ENCODE results near the gene RASSF6. TPM values are rescaled to one million over a fixed set of nuclear protein-coding genes. Genes with fewer than 3 reads are reported as not detected.
"Not testable (repeated sequence)": the region's sequence is repeated elsewhere in the genome, so short reads cannot be mapped to it uniquely, and the experiment has no call there.

Gene RASSF6
- total and polyA plus RNA-seq, 3 experiments from 2014 or later: not detected

GRCh38 chr4:73577371-73577770, 42.9 kb downstream of the RASSF6 start:
- Mint-ChIP-seq H3K27ac (no peak overlapping the region), H3K4me3 (no peak overlapping the region), H3K27me3 (no peaks in the 10 kb centered on the region), H3K9me3 (no peaks in the 10 kb centered on the region), H3K4me1 (no peaks in the 10 kb centered on the region), H3K36me3 (no peaks in the 10 kb centered on the region)
- ChIA-PET POLR2A (no interaction called here), CTCF (no interaction called here)
- no peak overlapping the region for H3K27ac ChIP-seq (ENCODE audit: low read depth, low read length)
- no peaks in the 10 kb centered on the region for H3K9me3 ChIP-seq (ENCODE audit: low read length)
- H3K27me3 ChIP-seq (ENCODE audit: insufficient read depth, low read length, poor library complexity, severe bottlenecking): no peaks in the 10 kb centered on the region
- no peaks in the 10 kb centered on the region for H3K4me1 ChIP-seq (ENCODE audit: insufficient read depth, low read length)
- DNase-seq: no peak
- no peak overlapping the region for H3K4me3 ChIP-seq (ENCODE audit: low read length)
- H3K36me3 ChIP-seq (ENCODE audit: insufficient read depth, low read length): no peaks in the 10 kb centered on the region

- H3K27me3 ChIP-seq (ENCODE audit: insufficient read depth, low read length, poor library complexity, severe bottlenecking): no peaks in the 10 kb centered on the region
- H3K9me3 ChIP-seq (ENCODE audit: low read length): no peaks in the 10 kb centered on the region
- no peaks in the 10 kb centered on the region for H3K36me3 ChIP-seq (ENCODE audit: insufficient read depth, low read length)
- no peaks in the 10 kb centered on the region for H3K4me1 ChIP-seq (ENCODE audit: insufficient read depth, low read length)
- CTCF ChIA-PET: no interaction called here
- POLR2A ChIA-PET: no interaction called here
- Mint-ChIP-seq H3K27me3 (no peaks in the 10 kb centered on the region), H3K4me1 (no peaks in the 10 kb centered on the region), H3K9me3 (no peaks in the 10 kb centered on the region), H3K36me3 (no peaks in the 10 kb centered on the region), H3K27ac (no peak overlapping the region), H3K4me3 (no peak overlapping the region)
- H3K4me3 ChIP-seq (ENCODE audit: low read length): no peak overlapping the region
- H3K27ac ChIP-seq (ENCODE audit: low read depth, low read length): no peak overlapping the region
- DNase-seq: no peak
Measured at GRCh38 chr4:73576381-73576780, 43.9 kb downstream of the RASSF6 start.

GRCh38 chr4:73575660-73576059, 44.6 kb downstream of the RASSF6 start:
- Histone ChIP-seq H3K9me3 (ENCODE audit: low read length) (no peaks in the 10 kb centered on the region), H3K4me3 (ENCODE audit: low read length) (no peak overlapping the region), H3K27ac (ENCODE audit: low read depth, low read length) (no peak overlapping the region), H3K36me3 (ENCODE audit: insufficient read depth, low read length) (no peaks in the 10 kb centered on the region), H3K4me1 (ENCODE audit: insufficient read depth, low read length) (no peaks in the 10 kb centered on the region), H3K27me3 (ENCODE audit: insufficient read depth, low read length, poor library complexity, severe bottlenecking) (no peaks in the 10 kb centered on the region)
- H3K27me3 Mint-ChIP-seq: no peaks in the 10 kb centered on the region
- CTCF ChIA-PET: no interaction called here
- H3K4me3 Mint-ChIP-seq: no peak overlapping the region
- no peaks in the 10 kb centered on the region for H3K36me3 Mint-ChIP-seq
- no peak overlapping the region for H3K27ac Mint-ChIP-seq
- no peaks in the 10 kb centered on the region for H3K4me1 Mint-ChIP-seq
- no peak for DNase-seq
- POLR2A ChIA-PET: no interaction called here
- no peaks in the 10 kb centered on the region for H3K9me3 Mint-ChIP-seq

- Histone ChIP-seq H3K36me3 (ENCODE audit: insufficient read depth, low read length) (no peaks in the 10 kb centered on the region), H3K4me3 (ENCODE audit: low read length) (no peak overlapping the region), H3K27me3 (ENCODE audit: insufficient read depth, low read length, poor library complexity, severe bottlenecking) (no peaks in the 10 kb centered on the region), H3K9me3 (ENCODE audit: low read length) (no peaks in the 10 kb centered on the region), H3K4me1 (ENCODE audit: insufficient read depth, low read length) (no peaks in the 10 kb centered on the region), H3K27ac (ENCODE audit: low read depth, low read length) (no peak overlapping the region)
- Mint-ChIP-seq H3K36me3 (no peaks in the 10 kb centered on the region), H3K4me1 (no peaks in the 10 kb centered on the region), H3K4me3 (no peak overlapping the region), H3K27ac (no peak overlapping the region), H3K27me3 (no peaks in the 10 kb centered on the region), H3K9me3 (peaks cover 0 to 2% (median 0%) of the 10 kb centered on the region in 5 donors)
- no peak for DNase-seq
- CTCF ChIA-PET: no interaction called here
- POLR2A ChIA-PET: no interaction called here
Measured at GRCh38 chr4:73573794-73574528, 46.3 kb downstream of the RASSF6 start.

GRCh38 chr4:73550865-73551264, 69.4 kb downstream of the RASSF6 start:
- H3K27ac Mint-ChIP-seq: not testable (repeated sequence)

GRCh38 chr4:73544620-73545019, 75.6 kb downstream of the RASSF6 start:
- Histone ChIP-seq H3K36me3 (ENCODE audit: insufficient read depth, low read length) (no peaks in the 10 kb centered on the region), H3K27me3 (ENCODE audit: insufficient read depth, low read length, poor library complexity, severe bottlenecking) (no peaks in the 10 kb centered on the region), H3K4me3 (ENCODE audit: low read length) (no peak overlapping the region), H3K4me1 (ENCODE audit: insufficient read depth, low read length) (no peaks in the 10 kb centered on the region), H3K27ac (ENCODE audit: low read depth, low read length) (no peak overlapping the region), H3K9me3 (ENCODE audit: low read length) (no peaks in the 10 kb centered on the region)
- H3K4me3 Mint-ChIP-seq: no peak overlapping the region
- POLR2A ChIA-PET: no interaction called here
- no peaks in the 10 kb centered on the region for H3K9me3 Mint-ChIP-seq
- H3K4me1 Mint-ChIP-seq: no peaks in the 10 kb centered on the region
- peaks cover 0 to 1% of the 10 kb centered on the region in 2 donors for H3K27me3 Mint-ChIP-seq
- CTCF ChIA-PET: no interaction called here
- H3K36me3 Mint-ChIP-seq: peaks cover 0 to 1% (median 0%) of the 10 kb centered on the region in 3 donors
- no peak for DNase-seq
- H3K27ac Mint-ChIP-seq: no peak overlapping the region

More at GRCh38 chr4:73550865-73551264, 69.4 kb downstream of the RASSF6 start:
- H3K4me3 Mint-ChIP-seq; H3K4me3 ChIP-seq (ENCODE audit: low read length); H3K9me3 Mint-ChIP-seq; POLR2A ChIA-PET; H3K27ac ChIP-seq (ENCODE audit: low read depth, low read length); H3K4me1 Mint-ChIP-seq; H3K4me1 ChIP-seq (ENCODE audit: insufficient read depth, low read length); H3K36me3 Mint-ChIP-seq; H3K27me3 Mint-ChIP-seq; H3K9me3 ChIP-seq (ENCODE audit: low read length); DNase-seq; CTCF ChIA-PET; H3K36me3 ChIP-seq (ENCODE audit: insufficient read depth, low read length); H3K27me3 ChIP-seq (ENCODE audit: insufficient read depth, low read length, poor library complexity, severe bottlenecking): not testable (repeated sequence)

GRCh38 chr4:73541251-73541650, 79.0 kb downstream of the RASSF6 start:
- H3K27me3 ChIP-seq (ENCODE audit: insufficient read depth, low read length, poor library complexity, severe bottlenecking): no peaks in the 10 kb centered on the region
- H3K27ac Mint-ChIP-seq: no peak overlapping the region
- no peaks in the 10 kb centered on the region for H3K9me3 ChIP-seq (ENCODE audit: low read length)
- no peak overlapping the region for H3K4me3 Mint-ChIP-seq
- no peaks in the 10 kb centered on the region for H3K36me3 ChIP-seq (ENCODE audit: insufficient read depth, low read length)
- H3K9me3 Mint-ChIP-seq: no peaks in the 10 kb centered on the region
- POLR2A ChIA-PET: no interaction called here
- peaks cover 4 to 7% of the 10 kb centered on the region in 2 donors for H3K27me3 Mint-ChIP-seq
- CTCF ChIA-PET: no interaction called here
- DNase-seq: no peak
- no peaks in the 10 kb centered on the region for H3K4me1 Mint-ChIP-seq
- H3K4me1 ChIP-seq (ENCODE audit: insufficient read depth, low read length): no peaks in the 10 kb centered on the region
- no peak overlapping the region for H3K4me3 ChIP-seq (ENCODE audit: low read length)
- H3K27ac ChIP-seq (ENCODE audit: low read depth, low read length): no peak overlapping the region
- H3K36me3 Mint-ChIP-seq: peaks cover 0 to 1% (median 0%) of the 10 kb centered on the region in 3 donors

- Histone ChIP-seq H3K27me3 (ENCODE audit: insufficient read depth, low read length, poor library complexity, severe bottlenecking) (no peaks in the 10 kb centered on the region), H3K36me3 (ENCODE audit: insufficient read depth, low read length) (no peaks in the 10 kb centered on the region), H3K4me1 (ENCODE audit: insufficient read depth, low read length) (no peaks in the 10 kb centered on the region), H3K27ac (ENCODE audit: low read depth, low read length) (no peak overlapping the region), H3K9me3 (ENCODE audit: low read length) (no peaks in the 10 kb centered on the region), H3K4me3 (ENCODE audit: low read length) (no peak overlapping the region)
- POLR2A ChIA-PET: no interaction called here
- CTCF ChIA-PET: no interaction called here
- H3K4me3 Mint-ChIP-seq: no peak overlapping the region
- H3K9me3 Mint-ChIP-seq: peaks cover 0 to 3% (median 0%) of the 10 kb centered on the region in 5 donors
- H3K27ac Mint-ChIP-seq: no peak overlapping the region
- H3K4me1 Mint-ChIP-seq: no peaks in the 10 kb centered on the region
- H3K27me3 Mint-ChIP-seq: peaks cover 4 to 7% of the 10 kb centered on the region in 2 donors
- H3K36me3 Mint-ChIP-seq: peaks cover 0 to 1% (median 0%) of the 10 kb centered on the region in 3 donors
- no peak for DNase-seq
Measured at GRCh38 chr4:73540826-73541225, 79.4 kb downstream of the RASSF6 start.
